Stomach (tissue), 9 donors: ENCODE measurements around the gene TRDN. TPM values are rescaled to one million over a fixed set of nuclear protein-coding genes. Genes with fewer than 3 reads are reported as not detected.

Experiments
- DNase-seq, 2 donors: peaks; one replicate each; pipeline versions ENCODE4 v3.0.0 to v3.0.0-alpha.2; 2013 to 2019
- H3K27ac ChIP-seq, 5 donors: fragments of 200-600 bp in 4 of 5; sonication (generic) in 4 of 5; one replicate each; pipeline ENCODE4 v1.5.1; 2013 to 2019; ENCODE audit warnings: mild to moderate bottlenecking in 1 of 5, moderate library complexity in 1 of 5
- H3K27me3 ChIP-seq, 3 donors: fragments of 200-600 bp; sonication (generic); one replicate each; pipeline ENCODE4 v1.5.1; 2017 to 2019; ENCODE audit warnings: mixed run types in 1 of 3
- H3K36me3 ChIP-seq, 4 donors: fragments of 200-600 bp; sonication (generic); 1 replicate in 3 of 4; 2 replicates in 1 of 4; pipeline ENCODE4 v1.5.1; 2016 to 2019
- H3K4me1 ChIP-seq, 4 donors: fragments of 200-600 bp; sonication (generic); one replicate each; pipeline ENCODE4 v1.5.1; 2016 to 2019
- H3K4me3 ChIP-seq, 4 donors: fragments of 200-600 bp; sonication (generic) in 3 of 4; one replicate each; pipeline ENCODE4 v1.5.1; 2016 to 2019; ENCODE audit warnings: mild to moderate bottlenecking in 1 of 4
- H3K9me3 ChIP-seq, 4 donors: fragments of 200-600 bp; sonication (generic); one replicate each; pipeline ENCODE4 v1.5.1; 2016 to 2019
- EP300 ChIP-seq: sonication (generic); formaldehyde crosslinking; IDR thresholded peaks from one replicate; pipeline ENCODE4 v1.6.1; 2017; ENCODE audit warnings: antibody characterized with exemption
- POLR2A ChIP-seq, 4 donors: fragments of 450-650 bp; IDR thresholded peaks; one replicate each; pipeline ENCODE4 v1.6.1; 2016; ENCODE audit warnings: antibody characterized with exemption in 4 of 4, control low read depth in 2 of 4, mild to moderate bottlenecking in 1 of 4, moderate library complexity in 1 of 4
- POLR2AphosphoS5 ChIP-seq, 3 donors: sonication (generic); formaldehyde crosslinking; IDR thresholded peaks; one replicate each; pipeline ENCODE4 v1.6.1; 2016; ENCODE audit warnings: antibody characterized with exemption in 3 of 3
- whole genome bisulfite sequencing, 5 donors: extraction: QIAGEN DNeasy Blood & Tissue Kit in 3 of 5; methylation state at CpG; one replicate each; pipeline versions ENCODE4 v1.1.5 to v1.1.7; 2013 to 2018; 5-methylcytosine and 5-hydroxymethylcytosine counted together
- intact Hi-C: fragments of 100-400 bp; cut with DNase I; formaldehyde crosslinking; loops from one replicate; pipeline ENCODE4 v1.15.1; 2023; ENCODE audit warnings: low total_unique reads
- polyA plus RNA-seq, 3 donors: library from polyadenylated mRNA; stranded (reverse); fragments of 200-250 nt; gene quantifications; one replicate each; pipeline ENCODE4 v1.2.3, GENCODE V29; 2013
- total RNA-seq, 5 donors: library from RNA; depleted of rRNA; stranded (reverse); fragments of >200 nt; gene quantifications; one replicate each; pipeline versions ENCODE4 v1.1.0 to v1.2.3, GENCODE V29; 2014 to 2016
- TF ChIP-seq, protein P1 (sequence below), 7 experiments: fragments of 450-650 bp in 4 of 7; fragments of 200-600 bp in 3 of 7; sonication (generic) in 3 of 7; IDR thresholded peaks; one replicate each; pipeline ENCODE4 v1.5.1; 2016 to 2019; ENCODE audit warnings: antibody characterized with exemption in 7 of 7, control low read depth in 2 of 7, mild to moderate bottlenecking in 1 of 7
- donor health status: healthy with polysubstance abuse.
- donor health status: Bipolar disorder and iron deficiency.
- donor health status: healthy.

Gene TRDN
- total and polyA plus RNA-seq, 8 donors = 0.18 to 2.4 TPM; not detected in 6

DNA sequence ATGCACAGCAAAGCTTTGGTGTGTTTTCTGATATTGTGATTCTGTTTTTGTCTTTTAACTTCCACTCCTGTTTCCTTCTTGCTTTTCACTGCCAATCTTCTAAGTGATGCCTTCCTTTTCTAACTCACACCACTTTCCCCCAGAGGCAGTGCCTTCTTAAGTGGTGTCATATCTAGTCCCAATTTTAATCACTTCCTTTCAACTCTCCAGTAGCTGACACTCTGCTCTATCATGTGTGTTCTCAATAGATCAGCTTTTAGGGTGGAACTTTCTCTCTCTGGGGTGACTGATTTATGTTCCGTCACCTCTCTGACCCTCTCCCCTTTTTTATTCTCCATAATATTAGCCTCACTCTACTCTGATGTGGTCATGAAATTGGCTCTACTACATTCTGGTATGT, 460.0 kb downstream of the TRDN start:
- H3K4me1 ChIP-seq = no peaks in the 10 kb centered on the region
- H3K27ac ChIP-seq = no peak overlapping the region
- intact Hi-C loops = no loop called here
- no peaks in the 10 kb centered on the region for H3K27me3 ChIP-seq
- no peak overlapping the region for H3K4me3 ChIP-seq
- H3K9me3 ChIP-seq = no peaks in the 10 kb centered on the region
- 45 to 97% (median 93%) methylated on average over 1 of the region's 1 CpG for WGBS, 5 donors
- H3K36me3 ChIP-seq = no peaks in the 10 kb centered on the region
- no peak for DNase-seq
- TF ChIP-seq POLR2A (IDR thresholded peaks at IDR 0.05) (no peak), EP300 (no peak), POLR2AphosphoS5 (IDR thresholded peaks at IDR 0.05) (no peak)
- TF ChIP-seq, protein P1, sequence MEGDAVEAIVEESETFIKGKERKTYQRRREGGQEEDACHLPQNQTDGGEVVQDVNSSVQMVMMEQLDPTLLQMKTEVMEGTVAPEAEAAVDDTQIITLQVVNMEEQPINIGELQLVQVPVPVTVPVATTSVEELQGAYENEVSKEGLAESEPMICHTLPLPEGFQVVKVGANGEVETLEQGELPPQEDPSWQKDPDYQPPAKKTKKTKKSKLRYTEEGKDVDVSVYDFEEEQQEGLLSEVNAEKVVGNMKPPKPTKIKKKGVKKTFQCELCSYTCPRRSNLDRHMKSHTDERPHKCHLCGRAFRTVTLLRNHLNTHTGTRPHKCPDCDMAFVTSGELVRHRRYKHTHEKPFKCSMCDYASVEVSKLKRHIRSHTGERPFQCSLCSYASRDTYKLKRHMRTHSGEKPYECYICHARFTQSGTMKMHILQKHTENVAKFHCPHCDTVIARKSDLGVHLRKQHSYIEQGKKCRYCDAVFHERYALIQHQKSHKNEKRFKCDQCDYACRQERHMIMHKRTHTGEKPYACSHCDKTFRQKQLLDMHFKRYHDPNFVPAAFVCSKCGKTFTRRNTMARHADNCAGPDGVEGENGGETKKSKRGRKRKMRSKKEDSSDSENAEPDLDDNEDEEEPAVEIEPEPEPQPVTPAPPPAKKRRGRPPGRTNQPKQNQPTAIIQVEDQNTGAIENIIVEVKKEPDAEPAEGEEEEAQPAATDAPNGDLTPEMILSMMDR (IDR thresholded peaks at IDR 0.05) = no peak

GRCh38 chr6:123171341-123172115, 465.2 kb downstream of the TRDN start:
- no peaks in the 10 kb centered on the region for H3K36me3 ChIP-seq
- H3K27ac ChIP-seq = no peak overlapping the region
- H3K27me3 ChIP-seq = no peaks in the 10 kb centered on the region
- no peaks in the 10 kb centered on the region for H3K4me1 ChIP-seq
- no peaks in the 10 kb centered on the region for H3K9me3 ChIP-seq
- TF ChIP-seq POLR2A (IDR thresholded peaks at IDR 0.05) = no peak
- no peak for TF ChIP-seq POLR2AphosphoS5 (IDR thresholded peaks at IDR 0.05)
- no peak for TF ChIP-seq EP300
- TF ChIP-seq, protein P1 (IDR thresholded peaks at IDR 0.05) = no peak
- DNase-seq = no peak
- H3K4me3 ChIP-seq = no peak overlapping the region
- WGBS, 5 donors = 70 to 83% (median 75%) methylated on average over 5 of the region's 5 CpGs
- intact Hi-C loops = no loop called here

DNA sequence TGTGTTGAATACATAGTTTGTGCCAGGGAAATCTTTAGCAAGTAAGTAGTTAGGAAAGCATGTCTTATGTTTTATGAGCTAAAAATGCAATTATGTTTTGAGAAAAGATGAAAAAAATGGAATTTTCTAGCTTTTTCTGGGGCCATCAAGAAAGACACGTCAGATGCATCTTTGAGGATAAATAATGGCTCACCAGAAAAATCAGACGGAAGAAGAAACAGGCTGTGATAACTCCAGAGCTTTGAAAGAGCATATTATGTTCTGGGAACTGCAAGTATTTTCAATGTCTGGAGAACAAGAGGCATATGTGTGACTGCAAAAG, 467.0 kb downstream of the TRDN start:
- no peaks in the 10 kb centered on the region for H3K36me3 ChIP-seq
- no peak overlapping the region for H3K27ac ChIP-seq
- no peaks in the 10 kb centered on the region for H3K4me1 ChIP-seq
- WGBS, 5 donors = 65 to 71% (median 70%) methylated on average over 2 of the region's 2 CpGs
- TF ChIP-seq POLR2A (IDR thresholded peaks at IDR 0.05) (no peak), POLR2AphosphoS5 (IDR thresholded peaks at IDR 0.05) (no peak), EP300 (no peak)
- TF ChIP-seq, protein P1 (IDR thresholded peaks at IDR 0.05) = no peak
- no peak for DNase-seq
- no peaks in the 10 kb centered on the region for H3K27me3 ChIP-seq
- no peaks in the 10 kb centered on the region for H3K9me3 ChIP-seq
- intact Hi-C loops = no loop called here
- H3K4me3 ChIP-seq = no peak overlapping the region

GRCh38 chr6:123168892-123169773, 467.6 kb downstream of the TRDN start:
- 79 to 91% (median 86%) methylated on average over 2 of the region's 2 CpGs for WGBS, 5 donors
- DNase-seq = no peak
- H3K9me3 ChIP-seq = no peaks in the 10 kb centered on the region
- H3K4me3 ChIP-seq = no peak overlapping the region
- no peaks in the 10 kb centered on the region for H3K4me1 ChIP-seq
- intact Hi-C loops = no loop called here
- no peak overlapping the region for H3K27ac ChIP-seq
- H3K27me3 ChIP-seq = no peaks in the 10 kb centered on the region
- H3K36me3 ChIP-seq = no peaks in the 10 kb centered on the region
- TF ChIP-seq POLR2AphosphoS5 (IDR thresholded peaks at IDR 0.05) (no peak), EP300 (no peak), POLR2A (IDR thresholded peaks at IDR 0.05) (no peak)
- TF ChIP-seq, protein P1 (IDR thresholded peaks at IDR 0.05) = no peak
